Subcutaneous adipose tissue (tissue), 4 donors: ENCODE data around the gene ZNF680. TPM values are rescaled to one million over a fixed set of nuclear protein-coding genes. Genes with fewer than 3 reads are reported as not detected.

ENCODE experiments used
- CTCF ChIP-seq: fragments of 450-650 bp; IDR thresholded peaks from one replicate; pipeline ENCODE4 v1.5.1; 2016; ENCODE audit warnings: low read depth, mild to moderate bottlenecking, control low read depth, antibody characterized with exemption, moderate library complexity
- total RNA-seq, 4 donors: library from RNA; depleted of rRNA; stranded (reverse); fragments of >200 nt; gene quantifications; one replicate each; pipeline ENCODE4 v1.1.0, GENCODE V29; 2016

ZNF680 gene
- total RNA-seq, 4 donors from 2014 or later, result 19.6 to 20.5 (median 20.1) TPM

GRCh38 chr7:64515330-64515729 is 47.5 kb downstream of the ZNF680 start:
- no peak for TF ChIP-seq CTCF

GRCh38 chr7:64509583-64509982 is 53.3 kb downstream of the ZNF680 start:
- no peak for TF ChIP-seq CTCF

GRCh38 chr7:64504581-64505120 is 58.2 kb downstream of the ZNF680 start:
- no peak for TF ChIP-seq CTCF

DNA sequence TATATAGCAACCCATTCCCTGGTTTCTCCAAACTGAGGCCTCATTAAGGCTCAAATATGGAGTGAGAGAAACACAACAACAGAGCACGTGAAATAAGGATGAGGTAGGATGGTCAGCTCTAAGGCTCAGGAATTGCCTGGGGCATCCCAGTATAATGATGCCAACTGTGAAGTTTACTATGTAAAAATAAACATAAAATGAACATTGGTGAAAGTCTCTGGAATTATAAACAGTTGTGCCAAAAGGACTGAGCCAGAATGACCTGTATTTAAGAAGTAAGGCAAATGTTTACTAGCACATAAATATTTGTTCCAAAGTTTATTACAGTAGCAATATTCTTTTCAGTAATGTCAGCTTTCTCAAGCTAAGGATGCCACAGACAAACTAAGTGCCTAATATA is 64.6 kb downstream of the ZNF680 start:
- no peak for TF ChIP-seq CTCF

DNA sequence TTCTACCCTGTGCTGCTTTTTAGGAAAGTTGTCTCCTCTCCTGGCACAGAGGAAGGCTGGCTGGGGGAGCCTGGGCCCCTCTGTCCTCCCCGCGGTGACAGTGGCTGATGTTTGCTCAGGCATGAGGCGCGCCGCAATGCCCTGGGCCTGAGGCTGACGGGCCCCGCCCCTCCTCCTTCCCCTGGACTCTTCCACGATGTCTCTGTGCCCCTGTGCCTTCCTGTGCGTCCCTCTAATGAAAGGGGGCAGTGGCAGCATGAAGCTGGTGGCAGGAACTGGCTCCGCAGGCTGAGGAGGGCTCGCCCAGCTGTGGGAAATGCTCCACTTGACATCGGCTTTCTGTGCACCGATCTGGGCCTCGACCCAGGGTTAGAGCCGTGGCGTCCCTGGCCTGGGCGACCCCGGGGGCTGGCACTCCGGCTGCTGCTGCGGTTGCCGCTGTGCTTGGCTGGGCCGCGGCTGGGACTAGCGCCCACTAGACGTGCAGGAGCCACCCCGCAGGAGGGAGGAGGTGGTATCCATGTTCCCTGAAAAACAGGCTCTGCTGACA is 67.9 kb downstream of the ZNF680 start:
- no peak for TF ChIP-seq CTCF

- TF ChIP-seq CTCF, result no peak
These were observed 77.2 kb downstream of the ZNF680 start for GRCh38 chr7:64485623-64486022.

Other genes starting within 250 kb of the ZNF680 start
- 10 to 100 TPM in 3 of 4 donors, 1 to 10 TPM in 1; 7.3 to 21.1 (median 14.5) TPM for gene ZNF736, start 249.1 kb downstream of the ZNF680 start, total RNA-seq
- 1 to 10 TPM; 3.9 to 9.5 (median 4.3) TPM for gene ZNF107, start 103.1 kb upstream of the ZNF680 start, total RNA-seq
- gene ZNF138, start 231.4 kb upstream of the ZNF680 start, total RNA-seq, result 10 to 100 TPM; 11.2 to 14.9 (median 12.7) TPM